ENCODE measurements around the gene FARS2. TPM values are rescaled to one million over a fixed set of nuclear protein-coding genes. Genes with fewer than 3 reads are reported as not detected.

FARS2 gene
- total and polyA plus RNA-seq, 2 of the 13 experiments (the other 11 are each of a cell fraction or from before 2014, with no cell fraction given) = 15.4 to 26.0 TPM

GRCh38 chr6:5663739-5664138 lies 402.4 kb downstream of the FARS2 start:
- Histone ChIP-seq H3K27me3 (ENCODE audit: control insufficient read depth in 1 of 2, insufficient read depth in 2 of 2, low read length in 2 of 2) (no peaks in the 10 kb centered on the region), H3K79me2 (ENCODE audit: insufficient read depth, low read length) (no peaks in the 10 kb centered on the region), H3K36me3 (replicated peaks in 1 of 2; ENCODE audit: control insufficient read depth in 1 of 2, insufficient read depth in 2 of 2, low read length in 2 of 2) (no peaks in the 10 kb centered on the region), H3K27ac (ENCODE audit: extremely low read length, insufficient read depth, low read length) (no peak overlapping the region), H2AFZ (ENCODE audit: low read length) (no peak overlapping the region), H4K20me1 (ENCODE audit: insufficient read depth, low read length) (no peaks in the 10 kb centered on the region), H3K4me3 (replicated peaks in 1 of 3; ENCODE audit: insufficient read depth in 1 of 3, low read depth in 2 of 3, low read length in 3 of 3) (no peak overlapping the region), H3K4me1 (ENCODE audit: insufficient read depth, low read length) (no peaks in the 10 kb centered on the region), H3K9me3 (ENCODE audit: low read length) (no peaks in the 10 kb centered on the region), H3K4me2 (ENCODE audit: low read depth, low read length) (no peak overlapping the region), H3K9ac (ENCODE audit: insufficient read depth, low read depth, low read length) (no peak overlapping the region)
- TF ChIP-seq MXI1 (IDR thresholded peaks at IDR 0.05; ENCODE audit: borderline replicate concordance, low read depth, low read length) = no peak
- no peak for TF ChIP-seq TARDBP (CRISPR knock-in tag; IDR thresholded peaks at IDR 0.05)
- no peak for TF ChIP-seq STAG1 (CRISPR knock-in tag; IDR thresholded peaks at IDR 0.05)
- TF ChIP-seq POGZ (CRISPR knock-in tag; IDR thresholded peaks at IDR 0.05) = no peak
- TF ChIP-seq SRSF4 (IDR thresholded peaks at IDR 0.05; ENCODE audit: low read depth, low read length, poor library complexity, severe bottlenecking) = no peak
- TF ChIP-seq, protein P1, sequence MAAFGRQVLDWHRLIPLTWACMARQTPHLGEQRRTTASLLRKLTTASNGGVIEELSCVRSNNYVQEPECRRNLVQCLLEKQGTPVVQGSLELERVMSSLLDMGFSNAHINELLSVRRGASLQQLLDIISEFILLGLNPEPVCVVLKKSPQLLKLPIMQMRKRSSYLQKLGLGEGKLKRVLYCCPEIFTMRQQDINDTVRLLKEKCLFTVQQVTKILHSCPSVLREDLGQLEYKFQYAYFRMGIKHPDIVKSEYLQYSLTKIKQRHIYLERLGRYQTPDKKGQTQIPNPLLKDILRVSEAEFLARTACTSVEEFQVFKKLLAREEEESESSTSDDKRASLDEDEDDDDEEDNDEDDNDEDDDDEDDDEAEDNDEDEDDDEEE (CRISPR knock-in tag; IDR thresholded peaks at IDR 0.05) = no peak
- TF ChIP-seq RAD51 (IDR thresholded peaks at IDR 0.05; ENCODE audit: borderline replicate concordance) = no peak
- no peak for TF ChIP-seq ZNF605 (CRISPR knock-in tag; IDR thresholded peaks at IDR 0.05)
- no peak for TF ChIP-seq ZNF44 (CRISPR knock-in tag; IDR thresholded peaks at IDR 0.05)
- TF ChIP-seq KDM5B (CRISPR knock-in tag; IDR thresholded peaks at IDR 0.05; ENCODE audit: borderline replicate concordance) = no peak
- POLR2A ChIA-PET = no interaction called here
- in situ Hi-C loops (cut with HindIII; ENCODE audit: extremely low pct_ligation_motif_present, low pct_unique_long_range_greater_than_20kb) (no loop called here), intact Hi-C loops (cut with micrococcal nuclease; ENCODE audit: unreplicated experiment) (no loop called here)
- no peak for ATAC-seq
- no peak for DNase-seq (ENCODE audit: low spot score)
- 95% methylated on average over 2 of the region's 2 CpGs for WGBS (ENCODE audit: low lambda C conversion rate)
- BruUV-seq (replicated peaks) = no TSS peak
- no peak for FAIRE-seq
- CTCF ChIA-PET (ENCODE audit: low intra/inter-chr PET ratio, low total read pairs) = no interaction called here

Measured in HepG2 (cell line).